Hepatocyte (in vitro differentiated cells): ENCODE data around the gene STK40. TPM values are rescaled to one million over a fixed set of nuclear protein-coding genes. Genes with fewer than 3 reads are reported as not detected.
A peak's percentile ranks its signal among the peaks of the same experiment; 100 is the strongest.

Experiments
- DNase-seq: peaks from one replicate; pipeline ENCODE4 v3.0.0-alpha.2; 2016; ENCODE audit warnings: low spot score
- H2AFZ ChIP-seq: fragments of 200-600 bp; sonication (generic); 2 replicates; pipeline ENCODE4 v1.6.0; 2016; ENCODE audit warnings: antibody characterized with exemption, mild to moderate bottlenecking
- H3K27ac ChIP-seq: fragments of 200-600 bp; sonication (generic); 2 replicates; pipeline ENCODE4 v1.5.1; 2016; ENCODE audit warnings: mild to moderate bottlenecking
- H3K27me3 ChIP-seq: fragments of 200-600 bp; sonication (generic); 2 replicates; pipeline ENCODE4 v1.6.1; 2016
- H3K36me3 ChIP-seq: fragments of 200-600 bp; sonication (generic); replicated peaks from 2 replicates; pipeline ENCODE4 v1.5.1; 2016; ENCODE audit warnings: low read depth; ENCODE audit not compliant: insufficient read depth
- H3K4me1 ChIP-seq: fragments of 200-600 bp; sonication (generic); 2 replicates; pipeline ENCODE4 v1.5.1; 2016; ENCODE audit warnings: mild to moderate bottlenecking, moderate library complexity; ENCODE audit not compliant: insufficient read depth
- H3K4me2 ChIP-seq: fragments of 200-600 bp; sonication (generic); 2 replicates; pipeline ENCODE4 v1.6.0; 2016
- H3K4me3 ChIP-seq: fragments of 200-600 bp; sonication (generic); 2 replicates; pipeline ENCODE4 v1.5.1; 2016; ENCODE audit warnings: mild to moderate bottlenecking
- H3K79me2 ChIP-seq: fragments of 200-600 bp; sonication (generic); 2 replicates; pipeline ENCODE4 v1.6.0; 2017; ENCODE audit warnings: mild to moderate bottlenecking
- H3K9me2 ChIP-seq: fragments of 200-600 bp; sonication (generic); replicated peaks from 2 replicates; pipeline ENCODE4 v1.6.0; 2017; ENCODE audit warnings: mild to moderate bottlenecking; ENCODE audit not compliant: insufficient read depth
- H3K9me3 ChIP-seq: fragments of 200-600 bp; sonication (generic); 2 replicates; pipeline ENCODE4 v1.5.1; 2016; ENCODE audit warnings: low read depth, mild to moderate bottlenecking
- H4K20me1 ChIP-seq: fragments of 200-600 bp; sonication (generic); 2 replicates; pipeline ENCODE4 v1.6.0; 2016; ENCODE audit warnings: mild to moderate bottlenecking; ENCODE audit not compliant: insufficient read depth, poor library complexity, severe bottlenecking
- EZH2 ChIP-seq: fragments of 200-600 bp; sonication (generic); IDR thresholded peaks from 2 replicates; pipeline ENCODE4 v1.6.1; 2016; ENCODE audit warnings: antibody characterized with exemption, mild to moderate bottlenecking, borderline replicate concordance
- EZH2phosphoT487 ChIP-seq: fragments of 200-600 bp; sonication (generic); IDR thresholded peaks from one replicate; pipeline ENCODE4 v1.6.1; 2018; ENCODE audit warnings: antibody characterized with exemption, mild to moderate bottlenecking, low read depth, moderate library complexity; ENCODE audit not compliant: unreplicated experiment, severe bottlenecking
- WGBS: methylation state at CpG from one replicate; pipeline ENCODE4 v1.1.6; 2016; ENCODE audit warnings: low lambda C conversion rate; ENCODE audit errors: missing lambda C conversion rate; 5-methylcytosine and 5-hydroxymethylcytosine counted together
- polyA plus RNA-seq: library from polyadenylated mRNA; unstranded; fragments of >200 nt; fragmentation: Nextera tagmentation; extraction: Ambion mirVana; gene quantifications from 2 replicates; pipeline ENCODE4 v1.2.1, GENCODE V29; 2016
- total RNA-seq: library from RNA; depleted of rRNA; stranded (reverse); fragments of >200 nt; gene quantifications from 2 replicates; pipeline ENCODE4 v1.2.3, GENCODE V29; 2014
- TF ChIP-seq, protein P1 (sequence below): fragments of 200-600 bp; sonication (generic); IDR thresholded peaks from 2 replicates; pipeline ENCODE4 v1.5.1; 2016; ENCODE audit warnings: antibody characterized with exemption, mild to moderate bottlenecking; ENCODE audit not compliant: poor library complexity

STK40 gene
- total and polyA plus RNA-seq, 2 experiments from 2014 or later, result 30.7 to 56.3 TPM

DNA sequence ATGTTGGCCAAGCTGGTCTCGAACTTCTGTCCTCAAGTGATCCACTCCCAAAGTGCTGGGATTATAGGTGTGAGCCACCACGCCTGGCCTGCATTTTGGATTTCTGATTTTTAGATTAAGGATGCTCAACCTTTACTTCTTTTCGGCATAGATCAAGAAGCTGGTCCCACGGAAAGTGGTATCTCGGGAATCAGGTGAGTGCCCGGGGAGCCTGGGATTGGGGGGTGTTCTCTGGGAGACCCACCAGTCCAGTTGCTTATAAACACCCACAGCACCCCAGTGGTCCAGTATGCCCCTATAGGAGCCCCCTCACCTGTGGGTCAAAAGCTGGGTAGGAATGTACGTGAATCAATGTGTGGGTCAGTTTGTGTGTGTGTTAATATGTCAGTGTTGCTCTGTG, 76.3 kb downstream of the STK40 start:
- no peaks in the 10 kb centered on the region for H3K79me2 ChIP-seq
- no peak overlapping the region for H3K4me3 ChIP-seq
- no peaks in the 10 kb centered on the region for H3K9me2 ChIP-seq
- no peak overlapping the region for H2AFZ ChIP-seq
- no peaks in the 10 kb centered on the region for H3K27me3 ChIP-seq
- TF ChIP-seq EZH2, result no peak
- TF ChIP-seq, protein P1, sequence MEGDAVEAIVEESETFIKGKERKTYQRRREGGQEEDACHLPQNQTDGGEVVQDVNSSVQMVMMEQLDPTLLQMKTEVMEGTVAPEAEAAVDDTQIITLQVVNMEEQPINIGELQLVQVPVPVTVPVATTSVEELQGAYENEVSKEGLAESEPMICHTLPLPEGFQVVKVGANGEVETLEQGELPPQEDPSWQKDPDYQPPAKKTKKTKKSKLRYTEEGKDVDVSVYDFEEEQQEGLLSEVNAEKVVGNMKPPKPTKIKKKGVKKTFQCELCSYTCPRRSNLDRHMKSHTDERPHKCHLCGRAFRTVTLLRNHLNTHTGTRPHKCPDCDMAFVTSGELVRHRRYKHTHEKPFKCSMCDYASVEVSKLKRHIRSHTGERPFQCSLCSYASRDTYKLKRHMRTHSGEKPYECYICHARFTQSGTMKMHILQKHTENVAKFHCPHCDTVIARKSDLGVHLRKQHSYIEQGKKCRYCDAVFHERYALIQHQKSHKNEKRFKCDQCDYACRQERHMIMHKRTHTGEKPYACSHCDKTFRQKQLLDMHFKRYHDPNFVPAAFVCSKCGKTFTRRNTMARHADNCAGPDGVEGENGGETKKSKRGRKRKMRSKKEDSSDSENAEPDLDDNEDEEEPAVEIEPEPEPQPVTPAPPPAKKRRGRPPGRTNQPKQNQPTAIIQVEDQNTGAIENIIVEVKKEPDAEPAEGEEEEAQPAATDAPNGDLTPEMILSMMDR, result no peak
- TF ChIP-seq EZH2phosphoT487, result no peak
- WGBS, result 97% methylated on average over 7 of the region's 7 CpGs
- DNase-seq, result no peak
- H3K4me1 ChIP-seq, result peaks cover 10% of the 10 kb centered on the region
- no peaks in the 10 kb centered on the region for H3K36me3 ChIP-seq
- no peak overlapping the region for H3K27ac ChIP-seq
- no peaks in the 10 kb centered on the region for H4K20me1 ChIP-seq
- no peaks in the 10 kb centered on the region for H3K9me3 ChIP-seq
- no peak overlapping the region for H3K4me2 ChIP-seq

DNA sequence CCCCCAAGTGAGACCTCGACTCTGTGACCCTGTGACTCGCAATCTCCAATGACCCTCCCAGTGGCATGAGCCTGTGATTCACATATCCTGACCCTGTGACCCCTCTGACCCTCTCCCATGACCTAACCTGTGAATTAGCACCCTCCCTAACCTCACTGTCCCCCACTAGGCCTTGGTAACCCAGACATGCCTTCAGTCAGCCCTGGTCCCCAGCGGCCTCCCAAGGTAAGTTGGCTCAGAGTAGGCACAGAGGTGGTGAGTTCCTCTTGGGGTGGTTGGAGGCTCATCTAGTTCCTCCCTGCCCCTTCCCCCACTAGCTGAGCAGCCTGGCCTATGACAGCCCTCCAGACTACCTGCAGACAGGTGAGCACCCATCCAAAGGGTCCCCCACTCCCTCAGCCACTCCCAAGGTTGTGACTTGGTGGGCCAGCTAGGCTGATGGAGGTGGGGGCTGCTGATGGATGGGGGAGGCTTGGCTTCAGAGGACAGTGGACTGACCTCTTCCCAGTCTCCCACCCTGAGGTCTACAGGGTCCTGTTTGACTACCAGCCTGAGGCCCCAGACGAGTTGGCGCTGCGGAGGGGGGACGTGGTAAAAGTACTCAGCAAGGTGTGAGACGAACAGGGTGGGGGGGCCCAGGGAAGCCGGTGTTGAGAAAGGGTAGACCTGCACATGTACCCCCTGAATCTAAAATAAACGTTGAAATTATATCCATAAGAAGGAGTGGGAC, 78.0 kb downstream of the STK40 start:
- Histone ChIP-seq H3K4me2 (peak overlapping the region; percentile 95), H3K9me3 (no peaks in the 10 kb centered on the region), H3K79me2 (no peaks in the 10 kb centered on the region), H2AFZ (no peak overlapping the region), H3K36me3 (no peaks in the 10 kb centered on the region), H3K27me3 (no peaks in the 10 kb centered on the region), H3K4me3 (no peak overlapping the region), H3K4me1 (peaks cover 10% of the 10 kb centered on the region), H3K27ac (no peak overlapping the region), H4K20me1 (no peaks in the 10 kb centered on the region), H3K9me2 (no peaks in the 10 kb centered on the region)
- no peak for DNase-seq
- TF ChIP-seq EZH2, result no peak
- TF ChIP-seq, protein P1, result no peak
- TF ChIP-seq EZH2phosphoT487, result no peak
- WGBS, result 86% methylated on average over 9 of the region's 10 CpGs

DNA sequence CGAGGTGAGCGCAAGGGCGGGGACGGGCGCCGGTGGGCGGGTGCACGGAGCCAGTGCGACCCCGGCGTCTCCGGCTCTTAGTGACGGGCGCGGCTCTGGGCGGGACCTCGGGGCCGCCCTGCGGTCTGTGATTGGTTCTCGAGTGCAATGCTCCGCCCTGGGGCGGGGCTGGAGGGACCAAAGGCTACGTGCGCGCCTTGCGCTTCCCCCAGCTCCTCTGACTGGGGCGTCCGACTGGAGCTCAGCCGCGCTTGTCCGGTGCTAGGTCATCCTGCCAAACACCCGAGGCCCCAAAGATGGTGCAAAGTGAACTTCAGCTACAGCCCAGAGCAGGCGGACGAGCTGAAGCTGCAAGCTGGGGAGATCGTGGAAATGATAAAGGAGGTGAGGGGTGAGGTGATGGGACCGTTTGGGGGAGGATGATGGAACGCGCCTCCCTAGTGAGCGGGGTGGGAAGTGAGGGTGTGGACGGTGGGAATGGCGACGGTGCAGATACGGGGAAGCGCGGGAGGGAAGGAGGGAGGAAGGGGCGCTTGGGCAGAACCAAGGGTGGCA, 78.7 kb downstream of the STK40 start:
- H2AFZ ChIP-seq, result peak overlapping the region; percentile 49
- peak overlapping the region; percentile 35 for H3K4me3 ChIP-seq
- no peaks in the 10 kb centered on the region for H3K9me3 ChIP-seq
- DNase-seq, result peak; percentile 98
- H3K4me2 ChIP-seq, result peak overlapping the region; percentile 95
- H3K79me2 ChIP-seq, result no peaks in the 10 kb centered on the region
- no peaks in the 10 kb centered on the region for H3K9me2 ChIP-seq
- H4K20me1 ChIP-seq, result no peaks in the 10 kb centered on the region
- WGBS, result 3% methylated on average over 26 of the region's 46 CpGs
- peaks cover 10% of the 10 kb centered on the region for H3K4me1 ChIP-seq
- H3K27ac ChIP-seq, result peak overlapping the region; percentile 93
- no peaks in the 10 kb centered on the region for H3K36me3 ChIP-seq
- H3K27me3 ChIP-seq, result no peaks in the 10 kb centered on the region
- no peak for TF ChIP-seq EZH2phosphoT487
- TF ChIP-seq, protein P1, result no peak
- TF ChIP-seq EZH2, result no peak
